ENCODE data around the gene ZSCAN30.

- no peak for TF ChIP-seq POLR2AphosphoS5 (IDR thresholded peaks at IDR 0.05)
- no peak for TF ChIP-seq CTCF (IDR thresholded peaks at IDR 0.05)
These were observed 41.5 kb upstream of the ZSCAN30 start for GRCh38 chr18:35331367-35332087.

Measured in gastroesophageal sphincter (tissue), 3 donors.